ENCODE data around the gene PLA2G4D. TPM values are rescaled to one million over a fixed set of nuclear protein-coding genes. Genes with fewer than 3 reads are reported as not detected.

PLA2G4D gene
- total RNA-seq, 1 experiment from 2014 or later = 0.34 TPM

DNA sequence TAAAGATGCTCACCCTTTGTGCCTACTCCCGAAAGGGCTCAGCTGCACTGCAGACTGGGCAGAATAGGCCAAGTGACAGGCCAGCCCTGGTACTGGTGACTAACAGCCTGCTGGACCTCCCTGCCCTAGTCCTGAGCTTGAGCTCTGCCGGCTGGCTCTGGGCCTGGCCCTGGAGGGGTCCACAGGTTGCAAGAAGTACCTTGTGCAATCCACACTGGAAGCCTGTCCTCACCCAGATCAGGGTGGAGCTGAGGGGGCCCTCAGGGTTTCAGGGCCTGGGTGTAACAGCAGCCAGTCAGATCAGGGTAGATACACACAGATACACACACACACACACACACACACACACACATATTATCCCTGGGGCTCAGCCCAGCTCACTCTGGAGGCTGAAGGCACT is 27.3 kb upstream of the PLA2G4D start:
- DNase-seq (ENCODE audit: low read depth, low spot score) (no peak), ATAC-seq (no peak)
- Histone ChIP-seq H3K4me3 (replicated peaks in 1 of 2; ENCODE audit: low read depth in 1 of 2, low read length in 2 of 2) (no peak overlapping the region), H3K36me3 (ENCODE audit: control insufficient read depth in 1 of 2, insufficient read depth in 2 of 2, low read length in 2 of 2) (no peaks in the 10 kb centered on the region), H4K20me1 (ENCODE audit: insufficient read depth) (no peaks in the 10 kb centered on the region), H3K27me3 (ENCODE audit: insufficient read depth, low read length) (no peaks in the 10 kb centered on the region), H3K9me3 (ENCODE audit: control insufficient read depth in 1 of 2, insufficient read depth in 1 of 2, low read depth in 1 of 2, low read length in 2 of 2) (no peaks in the 10 kb centered on the region), H3K79me2 (ENCODE audit: insufficient read depth, low read length) (no peaks in the 10 kb centered on the region), H3K4me2 (ENCODE audit: low read length) (no peak overlapping the region), H3K9ac (ENCODE audit: low read length) (no peak overlapping the region), H3K27ac (ENCODE audit: low read depth, low read length) (no peak overlapping the region), H3K9me2 (ENCODE audit: insufficient read depth) (no peaks in the 10 kb centered on the region), H3K4me1 (ENCODE audit: control insufficient read depth in 1 of 2, insufficient read depth in 2 of 2, low read length in 2 of 2) (peaks cover 0 to 4% of the 10 kb centered on the region in 2 experiments; a peak in 1 of 4 replicates), H2AFZ (ENCODE audit: low read depth, low read length, poor library complexity, severe bottlenecking) (no peak overlapping the region)
- CTCF ChIA-PET = no interaction called here
- TF ChIP-seq FOSL1 (IDR thresholded peaks at IDR 0.05; ENCODE audit: low read depth) = no peak
- TF ChIP-seq JUND (IDR thresholded peaks at IDR 0.05) = no peak
- TF ChIP-seq EZH2 (IDR thresholded peaks at IDR 0.05) = no peak
- no peak for TF ChIP-seq YY1 (IDR thresholded peaks at IDR 0.05; ENCODE audit: extremely low read depth, insufficient replicate concordance, low read depth, low read length)
- TF ChIP-seq, protein P1, sequence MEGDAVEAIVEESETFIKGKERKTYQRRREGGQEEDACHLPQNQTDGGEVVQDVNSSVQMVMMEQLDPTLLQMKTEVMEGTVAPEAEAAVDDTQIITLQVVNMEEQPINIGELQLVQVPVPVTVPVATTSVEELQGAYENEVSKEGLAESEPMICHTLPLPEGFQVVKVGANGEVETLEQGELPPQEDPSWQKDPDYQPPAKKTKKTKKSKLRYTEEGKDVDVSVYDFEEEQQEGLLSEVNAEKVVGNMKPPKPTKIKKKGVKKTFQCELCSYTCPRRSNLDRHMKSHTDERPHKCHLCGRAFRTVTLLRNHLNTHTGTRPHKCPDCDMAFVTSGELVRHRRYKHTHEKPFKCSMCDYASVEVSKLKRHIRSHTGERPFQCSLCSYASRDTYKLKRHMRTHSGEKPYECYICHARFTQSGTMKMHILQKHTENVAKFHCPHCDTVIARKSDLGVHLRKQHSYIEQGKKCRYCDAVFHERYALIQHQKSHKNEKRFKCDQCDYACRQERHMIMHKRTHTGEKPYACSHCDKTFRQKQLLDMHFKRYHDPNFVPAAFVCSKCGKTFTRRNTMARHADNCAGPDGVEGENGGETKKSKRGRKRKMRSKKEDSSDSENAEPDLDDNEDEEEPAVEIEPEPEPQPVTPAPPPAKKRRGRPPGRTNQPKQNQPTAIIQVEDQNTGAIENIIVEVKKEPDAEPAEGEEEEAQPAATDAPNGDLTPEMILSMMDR (IDR thresholded peaks at IDR 0.05 in 2 of 3, conservative IDR thresholded peaks at IDR 0.05 in 1 of 3; ENCODE audit: borderline replicate concordance in 1 of 3, insufficient read depth in 1 of 3, low read depth in 2 of 3, low read length in 2 of 3) = no peak
- no peak for TF ChIP-seq SP1 (IDR thresholded peaks at IDR 0.05; ENCODE audit: low read depth)
- TF ChIP-seq, protein P2, sequence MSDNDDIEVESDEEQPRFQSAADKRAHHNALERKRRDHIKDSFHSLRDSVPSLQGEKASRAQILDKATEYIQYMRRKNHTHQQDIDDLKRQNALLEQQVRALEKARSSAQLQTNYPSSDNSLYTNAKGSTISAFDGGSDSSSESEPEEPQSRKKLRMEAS (IDR thresholded peaks at IDR 0.05) = no peak
- no peak for TF ChIP-seq ZNF274 (IDR thresholded peaks at IDR 0.05; ENCODE audit: low read depth, low read length)
- RAD21 ChIA-PET (ENCODE audit: low non-redundant PET in 1 of 2, low total read pairs in 2 of 2, uncharacterized antibody in 2 of 2, unreplicated experiment in 2 of 2) = no interaction called here
- intact Hi-C loops (cut with micrococcal nuclease) = no loop called here
- POLR2A ChIA-PET = no interaction called here
- no TSS peak for BruUV-seq (replicated peaks)

DNA sequence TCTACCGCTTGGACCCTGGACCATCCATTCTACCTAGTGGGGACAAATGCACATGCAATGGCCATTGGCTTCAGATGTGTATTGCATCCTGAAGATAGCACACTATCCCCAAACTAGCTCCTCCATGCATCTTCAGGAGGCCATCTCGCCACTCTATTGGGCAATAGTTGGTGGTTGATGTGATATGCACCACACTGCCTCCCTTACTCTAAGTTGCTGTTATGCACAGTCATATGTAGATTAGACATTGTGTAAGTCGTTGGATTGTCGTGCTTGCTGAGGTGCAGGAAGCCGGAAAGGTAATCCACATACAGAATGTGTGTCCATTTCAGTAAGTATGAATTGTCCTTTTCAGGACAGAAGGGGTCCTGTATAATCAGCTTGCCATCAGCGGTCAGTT is 26.7 kb upstream of the PLA2G4D start:
- RAD21 ChIA-PET (ENCODE audit: low non-redundant PET in 1 of 2, low total read pairs in 2 of 2, uncharacterized antibody in 2 of 2, unreplicated experiment in 2 of 2) = no interaction called here
- intact Hi-C loops (cut with micrococcal nuclease) = no loop called here
- BruUV-seq (replicated peaks) = no TSS peak

More for the DNA sequence above, 26.7 kb upstream of the PLA2G4D start:
- no peaks in the 10 kb centered on the region for H3K79me2 ChIP-seq (ENCODE audit: insufficient read depth, low read length)
- no peak overlapping the region for H3K4me2 ChIP-seq (ENCODE audit: low read length)
- no peak overlapping the region for H2AFZ ChIP-seq (ENCODE audit: low read depth, low read length, poor library complexity, severe bottlenecking)
- H3K27me3 ChIP-seq (ENCODE audit: insufficient read depth, low read length) = no peaks in the 10 kb centered on the region
- no peaks in the 10 kb centered on the region for H3K9me3 ChIP-seq (ENCODE audit: control insufficient read depth in 1 of 2, insufficient read depth in 1 of 2, low read depth in 1 of 2, low read length in 2 of 2)
- H3K9ac ChIP-seq (ENCODE audit: low read length) = no peak overlapping the region
- no peaks in the 10 kb centered on the region for H3K36me3 ChIP-seq (ENCODE audit: control insufficient read depth in 1 of 2, insufficient read depth in 2 of 2, low read length in 2 of 2)
- CTCF ChIA-PET = no interaction called here
- POLR2A ChIA-PET = no interaction called here
- TF ChIP-seq, protein P3, sequence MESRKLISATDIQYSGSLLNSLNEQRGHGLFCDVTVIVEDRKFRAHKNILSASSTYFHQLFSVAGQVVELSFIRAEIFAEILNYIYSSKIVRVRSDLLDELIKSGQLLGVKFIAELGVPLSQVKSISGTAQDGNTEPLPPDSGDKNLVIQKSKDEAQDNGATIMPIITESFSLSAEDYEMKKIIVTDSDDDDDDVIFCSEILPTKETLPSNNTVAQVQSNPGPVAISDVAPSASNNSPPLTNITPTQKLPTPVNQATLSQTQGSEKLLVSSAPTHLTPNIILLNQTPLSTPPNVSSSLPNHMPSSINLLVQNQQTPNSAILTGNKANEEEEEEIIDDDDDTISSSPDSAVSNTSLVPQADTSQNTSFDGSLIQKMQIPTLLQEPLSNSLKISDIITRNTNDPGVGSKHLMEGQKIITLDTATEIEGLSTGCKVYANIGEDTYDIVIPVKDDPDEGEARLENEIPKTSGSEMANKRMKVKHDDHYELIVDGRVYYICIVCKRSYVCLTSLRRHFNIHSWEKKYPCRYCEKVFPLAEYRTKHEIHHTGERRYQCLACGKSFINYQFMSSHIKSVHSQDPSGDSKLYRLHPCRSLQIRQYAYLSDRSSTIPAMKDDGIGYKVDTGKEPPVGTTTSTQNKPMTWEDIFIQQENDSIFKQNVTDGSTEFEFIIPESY (IDR thresholded peaks at IDR 0.05; ENCODE audit: extremely low read depth, insufficient replicate concordance, low read length) = no peak
- H3K4me1 ChIP-seq (ENCODE audit: control insufficient read depth in 1 of 2, insufficient read depth in 2 of 2, low read length in 2 of 2) = peaks cover 0 to 4% of the 10 kb centered on the region in 2 experiments; a peak in 1 of 4 replicates
- DNase-seq (ENCODE audit: low read depth, low spot score) = no peak
- no peak overlapping the region for H3K27ac ChIP-seq (ENCODE audit: low read depth, low read length)
- H3K9me2 ChIP-seq (ENCODE audit: insufficient read depth) = no peaks in the 10 kb centered on the region
- H3K4me3 ChIP-seq (replicated peaks in 1 of 2; ENCODE audit: low read depth in 1 of 2, low read length in 2 of 2) = no peak overlapping the region
- no peaks in the 10 kb centered on the region for H4K20me1 ChIP-seq (ENCODE audit: insufficient read depth)
- ATAC-seq = no peak
